Uterus (tissue), 2 donors: ENCODE data around the gene CEBPG.

ENCODE experiments used
- POLR2A ChIP-seq, 2 donors: fragments of 450-650 bp; IDR thresholded peaks; one replicate each; pipeline ENCODE4 v1.6.1; 2016; ENCODE audit warnings: antibody characterized with exemption in 2 of 2, mild to moderate bottlenecking in 1 of 2, moderate library complexity in 1 of 2
- TF ChIP-seq, protein P1 (sequence below), 4 experiments: fragments of 200-600 bp in 2 of 4; fragments of 450-650 bp in 2 of 4; sonication (generic) in 2 of 4; IDR thresholded peaks; one replicate each; pipeline ENCODE4 v1.5.1; 2016 to 2019; ENCODE audit warnings: antibody characterized with exemption in 4 of 4, mild to moderate bottlenecking in 2 of 4, moderate library complexity in 1 of 4

DNA sequence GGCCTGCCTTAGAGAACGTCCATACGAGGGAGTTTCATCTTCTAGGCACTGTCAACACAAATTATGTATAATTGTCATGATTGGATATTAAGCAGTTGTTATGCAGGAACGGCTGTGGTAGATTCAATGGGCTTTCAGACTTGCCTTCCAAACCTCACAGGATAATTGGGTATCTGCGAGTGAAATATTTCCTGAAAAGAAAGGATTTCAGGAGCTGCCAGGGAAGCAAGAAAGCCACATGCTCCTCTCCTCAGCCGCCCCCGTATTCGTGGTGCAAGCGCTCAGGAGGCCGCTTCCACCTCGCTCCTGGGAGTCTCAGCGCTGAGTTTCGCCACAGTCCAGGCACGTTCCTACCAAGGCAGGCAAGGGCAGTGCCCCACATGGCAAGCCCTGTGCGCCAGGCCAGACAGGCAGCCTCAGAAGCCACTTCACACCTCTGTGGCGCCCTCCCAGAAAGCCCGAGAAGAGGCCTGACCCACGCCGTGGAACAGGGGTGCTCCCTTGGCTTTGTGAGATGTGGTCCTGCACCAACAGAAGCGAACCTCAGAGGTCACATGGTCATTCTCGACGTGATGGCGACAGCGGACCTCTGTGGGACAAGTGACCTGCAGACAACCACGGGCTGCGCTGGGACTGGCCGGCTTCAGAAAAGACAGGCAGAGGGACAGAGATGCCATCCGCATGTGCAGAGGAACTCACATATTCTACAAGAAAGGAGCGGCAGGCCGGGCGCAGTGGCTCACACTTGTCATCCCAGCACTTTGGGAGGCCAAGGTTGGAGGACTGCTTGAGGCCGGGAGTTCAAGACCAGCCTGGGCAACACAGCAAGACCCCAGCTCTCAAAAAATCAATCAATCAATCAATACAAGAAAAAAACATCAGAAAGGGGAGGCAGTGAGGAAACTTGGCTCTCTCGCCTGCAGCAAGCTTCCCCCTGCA, 41.4 kb downstream of the CEBPG start:
- TF ChIP-seq, protein P1, sequence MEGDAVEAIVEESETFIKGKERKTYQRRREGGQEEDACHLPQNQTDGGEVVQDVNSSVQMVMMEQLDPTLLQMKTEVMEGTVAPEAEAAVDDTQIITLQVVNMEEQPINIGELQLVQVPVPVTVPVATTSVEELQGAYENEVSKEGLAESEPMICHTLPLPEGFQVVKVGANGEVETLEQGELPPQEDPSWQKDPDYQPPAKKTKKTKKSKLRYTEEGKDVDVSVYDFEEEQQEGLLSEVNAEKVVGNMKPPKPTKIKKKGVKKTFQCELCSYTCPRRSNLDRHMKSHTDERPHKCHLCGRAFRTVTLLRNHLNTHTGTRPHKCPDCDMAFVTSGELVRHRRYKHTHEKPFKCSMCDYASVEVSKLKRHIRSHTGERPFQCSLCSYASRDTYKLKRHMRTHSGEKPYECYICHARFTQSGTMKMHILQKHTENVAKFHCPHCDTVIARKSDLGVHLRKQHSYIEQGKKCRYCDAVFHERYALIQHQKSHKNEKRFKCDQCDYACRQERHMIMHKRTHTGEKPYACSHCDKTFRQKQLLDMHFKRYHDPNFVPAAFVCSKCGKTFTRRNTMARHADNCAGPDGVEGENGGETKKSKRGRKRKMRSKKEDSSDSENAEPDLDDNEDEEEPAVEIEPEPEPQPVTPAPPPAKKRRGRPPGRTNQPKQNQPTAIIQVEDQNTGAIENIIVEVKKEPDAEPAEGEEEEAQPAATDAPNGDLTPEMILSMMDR (IDR thresholded peaks at IDR 0.05) = no peak
- TF ChIP-seq POLR2A (IDR thresholded peaks at IDR 0.05) = no peak
